Psoas muscle (tissue), 8 donors: ENCODE measurements around the gene ENTPD6. TPM values are rescaled to one million over a fixed set of nuclear protein-coding genes. Genes with fewer than 3 reads are reported as not detected.

Experiments used
- ATAC-seq, 4 donors: fragments of 200-7000 bp; cut with Tn5 transposase; one replicate each; pipeline ENCODE4 v1.9.1; 2020; ENCODE audit warnings: moderate library complexity in 3 of 4, mild to moderate bottlenecking in 2 of 4
- DNase-seq, 2 donors: peaks; one replicate each; pipeline ENCODE4 v3.0.0-alpha.2; 2020
- H3K27ac ChIP-seq: fragments of 200-600 bp; one replicate; pipeline ENCODE4 v1.8.0; 2022
- H3K27me3 ChIP-seq, 3 donors: fragments of 200-600 bp in 1 of 3; one replicate each; pipeline versions ENCODE4 v1.6.1 to v1.8.0; 2013 to 2022; ENCODE audit warnings: low read length in 2 of 3, mild to moderate bottlenecking in 2 of 3, moderate library complexity in 1 of 3; ENCODE audit not compliant: insufficient read depth in 3 of 3
- H3K36me3 ChIP-seq, 2 donors: fragments of 200-600 bp in 1 of 2; one replicate each; pipeline versions ENCODE4 v1.6.1 to v1.8.0; 2013 to 2022; ENCODE audit warnings: low read depth in 1 of 2, mild to moderate bottlenecking in 1 of 2, moderate library complexity in 1 of 2; ENCODE audit not compliant: insufficient read depth in 1 of 2
- H3K4me1 ChIP-seq: fragments of 200-600 bp; one replicate; pipeline ENCODE4 v1.8.0; 2022
- H3K4me3 ChIP-seq: fragments of 200-600 bp; one replicate; pipeline ENCODE4 v1.8.0; 2022; ENCODE audit warnings: mild to moderate bottlenecking
- H3K9me3 ChIP-seq: fragments of 200-600 bp; one replicate; pipeline ENCODE4 v1.8.0; 2022
- WGBS, 3 donors: extraction: QIAGEN DNeasy Blood & Tissue Kit; methylation state at CpG; one replicate each; pipeline versions ENCODE4 v1.1.6 to v1.1.7; 2013; 5-methylcytosine and 5-hydroxymethylcytosine counted together
- intact Hi-C, 2 donors: fragments of 100-400 bp; cut with DNase I; formaldehyde crosslinking; loops; one replicate each; pipeline versions ENCODE4 v1.11.0 to v1.14.2; 2022
- polyA plus RNA-seq, 3 donors: library from polyadenylated mRNA; stranded (reverse); fragments of 200-250 nt; gene quantifications; one replicate each; pipeline ENCODE4 v1.2.3, GENCODE V29; 2013
- total RNA-seq, 4 donors: library from RNA; stranded (reverse); fragmentation: NEBNext Ultra II Directional in 2 of 4; extraction: Animal tissue kit (Norgen Biotek cat#: 25700) in 2 of 4; gene quantifications; one replicate each; pipeline versions ENCODE4 v1.2.1 to v1.2.4, GENCODE V29; 2021 to 2023
- TF ChIP-seq, protein P1 (sequence below): fragments of 200-600 bp; IDR thresholded peaks from one replicate; pipeline ENCODE4 v1.8.0; 2022; ENCODE audit warnings: antibody characterized with exemption
- donor health status: healthy with polysubstance abuse.
- donor health status: DM: no; HTN: no; CAD: no; lungs with moderate emphysema.
- donor health status: Bipolar disorder and iron deficiency.
- donor health status: healthy.
- donor health status: DM: yes; HTN: yes; CAD: no.
- donor health status: DM: no; HTN: no; CAD: no.
- donor health status: DM: no; HTN: no; CAD: no.
- donor health status: DM: yes; HTN: yes; CAD: no.

The ENTPD6 gene
- total and polyA plus RNA-seq, 7 donors: 28.7 to 65.3 (median 38.9) TPM

DNA sequence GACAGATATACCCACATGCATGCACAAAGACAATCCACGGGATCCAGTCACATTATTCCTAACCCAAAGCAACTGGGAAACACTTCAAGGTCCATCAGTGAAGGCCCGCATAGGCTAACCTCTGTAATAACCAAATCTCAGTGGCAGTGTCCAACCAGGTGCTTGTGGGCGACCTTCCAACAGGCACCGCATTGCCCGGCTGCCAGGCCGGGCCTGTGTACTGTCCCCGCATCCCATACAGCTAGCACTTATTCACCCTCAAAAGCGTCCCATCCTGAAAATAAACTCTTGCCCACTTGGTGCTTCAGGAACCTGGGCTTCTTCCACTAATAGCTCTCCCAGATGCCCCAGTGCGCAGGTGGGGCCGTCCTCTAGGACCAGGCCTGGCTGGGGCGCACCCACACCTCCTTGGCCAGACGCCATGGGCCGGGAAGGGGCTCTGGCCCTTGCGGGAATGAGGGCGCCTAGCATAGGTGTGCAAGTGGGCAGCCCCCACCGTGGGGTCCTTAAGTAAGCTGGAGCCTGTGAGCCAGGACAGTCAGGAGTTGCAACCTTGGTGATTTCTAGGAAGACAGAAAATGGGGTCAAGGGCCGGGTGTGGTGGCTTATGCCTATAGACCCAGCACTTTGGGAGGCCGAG is 1.1 kb upstream of the ENTPD6 start:
- ATAC-seq (no peak), DNase-seq (no peak)

DNA sequence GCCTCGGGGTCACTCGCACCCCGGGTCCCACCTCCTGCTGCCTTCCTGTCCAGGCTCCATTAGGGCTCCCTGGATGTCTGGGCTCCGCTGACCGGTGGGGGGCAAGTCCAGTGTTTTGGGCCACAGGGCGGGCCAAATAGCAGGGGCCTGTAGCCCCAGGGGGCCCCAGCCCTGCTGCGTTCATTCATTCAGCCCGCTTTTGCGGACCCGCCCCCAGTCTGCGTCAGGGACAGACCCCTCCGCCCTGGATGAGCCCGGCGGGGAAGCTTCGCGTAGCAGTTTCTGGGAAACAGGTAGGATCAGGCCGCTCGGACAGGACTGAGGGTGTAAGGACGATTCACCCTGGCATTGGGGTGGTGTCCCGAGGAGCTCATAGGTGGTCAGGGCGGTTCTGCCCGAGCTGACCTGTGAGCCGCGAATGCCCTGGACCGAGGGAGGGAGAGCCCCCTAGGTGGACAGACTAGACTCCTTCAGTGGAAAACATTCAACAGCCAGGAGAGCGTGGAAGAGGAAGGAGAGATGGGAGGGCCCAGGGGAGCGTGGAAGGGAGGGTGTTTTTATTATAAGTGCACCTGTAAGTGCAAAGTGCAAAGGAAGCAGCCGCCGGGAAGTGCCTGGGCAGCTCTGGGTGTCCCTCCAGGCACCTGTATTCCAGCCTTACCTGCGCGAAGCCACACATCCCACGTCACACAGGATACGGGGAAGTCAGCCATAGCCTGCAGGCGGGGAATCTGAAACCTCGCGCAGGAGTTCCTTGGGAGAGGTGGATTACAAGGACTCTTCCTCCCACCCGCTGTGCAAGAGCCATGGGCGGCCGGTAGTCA is 662 bp downstream of the ENTPD6 start:
- TF ChIP-seq, protein P1, sequence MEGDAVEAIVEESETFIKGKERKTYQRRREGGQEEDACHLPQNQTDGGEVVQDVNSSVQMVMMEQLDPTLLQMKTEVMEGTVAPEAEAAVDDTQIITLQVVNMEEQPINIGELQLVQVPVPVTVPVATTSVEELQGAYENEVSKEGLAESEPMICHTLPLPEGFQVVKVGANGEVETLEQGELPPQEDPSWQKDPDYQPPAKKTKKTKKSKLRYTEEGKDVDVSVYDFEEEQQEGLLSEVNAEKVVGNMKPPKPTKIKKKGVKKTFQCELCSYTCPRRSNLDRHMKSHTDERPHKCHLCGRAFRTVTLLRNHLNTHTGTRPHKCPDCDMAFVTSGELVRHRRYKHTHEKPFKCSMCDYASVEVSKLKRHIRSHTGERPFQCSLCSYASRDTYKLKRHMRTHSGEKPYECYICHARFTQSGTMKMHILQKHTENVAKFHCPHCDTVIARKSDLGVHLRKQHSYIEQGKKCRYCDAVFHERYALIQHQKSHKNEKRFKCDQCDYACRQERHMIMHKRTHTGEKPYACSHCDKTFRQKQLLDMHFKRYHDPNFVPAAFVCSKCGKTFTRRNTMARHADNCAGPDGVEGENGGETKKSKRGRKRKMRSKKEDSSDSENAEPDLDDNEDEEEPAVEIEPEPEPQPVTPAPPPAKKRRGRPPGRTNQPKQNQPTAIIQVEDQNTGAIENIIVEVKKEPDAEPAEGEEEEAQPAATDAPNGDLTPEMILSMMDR: no peak
- intact Hi-C loops: loop anchor here (5.0 to 10.0 kb wide), 4 partner anchors 51 to 201 kb away; partner anchors contain the start of genes PYGB (in 2 of the 2) and ABHD12 (in 1 of the 2)
- H3K27me3 ChIP-seq: no peaks in the 10 kb centered on the region
- peaks cover 32% of the 10 kb centered on the region for H3K4me1 ChIP-seq
- H3K36me3 ChIP-seq: no peaks in the 10 kb centered on the region
- H3K9me3 ChIP-seq: no peaks in the 10 kb centered on the region
- WGBS, 3 donors: 7 to 13% (median 8%) methylated on average over 36 to 39 of the region's 39 CpGs
- peak; percentile 15 to 49 (median 37) for ATAC-seq
- peak in 1 of 2 donors; percentile 77 for DNase-seq
- peak overlapping the region; percentile 85 for H3K27ac ChIP-seq
- H3K4me3 ChIP-seq: peak overlapping the region; percentile 96

More for the DNA sequence above, 1.1 kb upstream of the ENTPD6 start:
- TF ChIP-seq, protein P1: no peak
- Histone ChIP-seq H3K9me3 (no peaks in the 10 kb centered on the region), H3K4me1 (peaks cover 19% of the 10 kb centered on the region), H3K27ac (no peak overlapping the region), H3K27me3 (no peaks in the 10 kb centered on the region), H3K4me3 (no peak overlapping the region), H3K36me3 (no peaks in the 10 kb centered on the region)
- WGBS, 3 donors: 85 to 86% (median 85%) methylated on average over 18 of the region's 18 CpGs
- intact Hi-C loops: loop anchor here (5.0 to 10.0 kb wide), 3 partner anchors 197 to 202 kb away; partner anchors contain the start of genes ABHD12 (in 1 of the 2) and APMAP (in 1 of the 2)

DNA sequence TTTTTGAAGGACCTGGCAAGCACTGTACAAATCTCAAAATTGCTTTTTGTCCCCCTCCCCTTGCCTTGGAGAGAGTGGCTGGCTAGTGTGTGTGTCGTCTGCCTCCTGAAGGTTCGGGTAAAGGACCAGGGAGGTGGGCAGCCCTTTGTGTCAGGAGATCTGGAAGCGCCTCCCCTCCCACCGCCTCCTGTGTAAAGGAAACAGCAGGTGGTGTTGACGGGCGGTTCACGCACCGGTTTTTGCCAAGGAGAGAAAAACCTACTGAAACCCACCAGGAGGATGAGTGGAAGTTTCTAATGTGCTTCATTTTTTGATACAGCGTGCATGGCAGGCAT is 1.2 kb downstream of the ENTPD6 start:
- no peak for ATAC-seq
- H3K27ac ChIP-seq: peak overlapping the region; percentile 85
- 53 to 68% (median 64%) methylated on average over 9 of the region's 9 CpGs for WGBS, 3 donors
- no peaks in the 10 kb centered on the region for H3K9me3 ChIP-seq
- peak overlapping the region; percentile 96 for H3K4me3 ChIP-seq
- DNase-seq: no peak
- H3K4me1 ChIP-seq: peaks cover 32% of the 10 kb centered on the region
- TF ChIP-seq, protein P1: no peak
- H3K36me3 ChIP-seq: no peaks in the 10 kb centered on the region
- intact Hi-C loops: loop anchor here (5.0 to 10.0 kb wide), 4 partner anchors 51 to 201 kb away; partner anchors contain the start of genes PYGB (in 2 of the 2) and ABHD12 (in 1 of the 2)
- H3K27me3 ChIP-seq: no peaks in the 10 kb centered on the region

DNA sequence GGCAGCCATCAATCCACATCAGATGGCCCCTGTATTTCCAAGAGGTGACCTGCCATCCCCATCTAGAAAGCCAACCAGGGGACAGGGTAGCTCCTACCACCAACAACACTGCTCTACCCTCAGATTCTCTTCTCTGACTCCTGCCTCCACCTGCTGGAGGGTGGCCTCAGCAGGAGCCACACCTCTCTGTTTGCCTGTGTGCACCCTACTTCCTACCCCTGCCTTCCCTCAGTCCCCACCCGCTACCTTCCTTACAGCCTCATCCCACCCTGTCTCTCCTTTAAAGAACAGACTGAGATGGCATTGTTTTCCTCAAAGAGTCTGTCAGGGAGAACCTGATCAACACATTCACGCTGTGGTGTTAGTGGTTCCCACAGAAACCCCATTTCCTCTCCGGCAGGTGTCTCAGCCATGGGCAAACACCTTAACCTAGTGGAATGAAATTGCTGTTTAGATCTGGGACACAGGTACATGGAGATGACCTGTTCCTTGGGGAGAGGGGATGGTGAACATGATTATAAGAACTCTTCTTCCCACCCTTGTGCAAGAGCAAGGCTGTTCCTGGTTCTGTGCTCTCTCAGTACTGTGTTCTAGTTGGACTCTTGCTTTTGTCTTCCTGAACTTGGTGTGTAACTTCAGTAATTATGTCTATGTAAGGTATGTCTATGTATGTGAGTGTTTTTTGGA is 1.8 kb downstream of the ENTPD6 start:
- 95 to 99% (median 97%) methylated on average over 3 of the region's 3 CpGs for WGBS, 3 donors
- intact Hi-C loops: loop anchor here (5.0 to 10.0 kb wide), 4 partner anchors 50 to 200 kb away; partner anchors contain the start of genes PYGB (in 2 of the 2) and ABHD12 (in 1 of the 2)

More for the DNA sequence above, 1.8 kb downstream of the ENTPD6 start:
- ATAC-seq: no peak
- H3K27ac ChIP-seq: no peak overlapping the region
- H3K9me3 ChIP-seq: no peaks in the 10 kb centered on the region
- peaks cover 32% of the 10 kb centered on the region for H3K4me1 ChIP-seq
- no peak overlapping the region for H3K4me3 ChIP-seq
- TF ChIP-seq, protein P1: no peak
- DNase-seq: no peak
- no peaks in the 10 kb centered on the region for H3K36me3 ChIP-seq
- no peaks in the 10 kb centered on the region for H3K27me3 ChIP-seq
